Astrocyte (in vitro differentiated cells and primary cell): ENCODE measurements around the gene MAP3K6. TPM values are rescaled to one million over a fixed set of nuclear protein-coding genes. Genes with fewer than 3 reads are reported as not detected.
A peak's percentile ranks its signal among the peaks of the same experiment; 100 is the strongest.

ENCODE experiments used
- DNase-seq: peaks from one replicate; pipeline ENCODE4 v3.0.0-alpha.2; 2010; ENCODE audit warnings: low read depth
- FAIRE-seq: peaks from 2 replicates; lab custom pipeline; 2011; peaks lifted over from hg19 to GRCh38; lab: Jason Lieb, UNC
- H2AFZ ChIP-seq: 2 replicates; pipeline ENCODE4 v1.6.0; 2012; ENCODE audit warnings: low read depth, low read length, inconsistent platforms
- H3K27ac ChIP-seq: 2 replicates; pipeline ENCODE4 v1.5.1; 2011; ENCODE audit warnings: low read depth, low read length, inconsistent platforms
- H3K27me3 ChIP-seq: 2 replicates; pipeline ENCODE4 v1.6.0; 2011; ENCODE audit warnings: low read length, inconsistent platforms; ENCODE audit not compliant: insufficient read depth
- H3K36me3 ChIP-seq: 2 replicates; pipeline ENCODE4 v1.5.1; 2011; ENCODE audit warnings: low read length, inconsistent platforms; ENCODE audit not compliant: insufficient read depth
- H3K4me1 ChIP-seq: 2 replicates; pipeline ENCODE4 v1.5.1; 2011; ENCODE audit warnings: low read length, inconsistent platforms; ENCODE audit not compliant: insufficient read depth
- H3K4me2 ChIP-seq: 2 replicates; pipeline ENCODE4 v1.6.0; 2012; ENCODE audit warnings: low read length, inconsistent platforms
- H3K4me3 ChIP-seq: 2 replicates; pipeline ENCODE4 v1.5.1; 2011; ENCODE audit warnings: low read depth, mild to moderate bottlenecking, low read length, inconsistent platforms; ENCODE audit not compliant: insufficient read depth
- H3K79me2 ChIP-seq: 2 replicates; pipeline ENCODE4 v1.6.0; 2012; ENCODE audit warnings: mild to moderate bottlenecking, low read length, inconsistent platforms; ENCODE audit not compliant: insufficient read depth
- H3K9ac ChIP-seq: 2 replicates; pipeline ENCODE4 v1.6.0; 2012; ENCODE audit warnings: mild to moderate bottlenecking, low read length, inconsistent platforms
- H3K9me3 ChIP-seq: 2 replicates; pipeline ENCODE4 v1.5.1; 2012; ENCODE audit warnings: low read depth, mild to moderate bottlenecking, low read length, inconsistent platforms; ENCODE audit not compliant: insufficient read depth
- H4K20me1 ChIP-seq: 2 replicates; pipeline ENCODE4 v1.6.0; 2012; ENCODE audit warnings: low read length, inconsistent platforms; ENCODE audit not compliant: insufficient read depth
- H3K27ac Mint-ChIP-seq: one replicate; pipeline ENCODE4 v1.8.0; 2021; ENCODE audit warnings: mild to moderate bottlenecking, mixed read lengths; ENCODE audit not compliant: unreplicated experiment
- H3K27me3 Mint-ChIP-seq: one replicate; pipeline ENCODE4 v1.8.0; 2021; ENCODE audit warnings: low read depth, mixed read lengths; ENCODE audit not compliant: unreplicated experiment
- H3K36me3 Mint-ChIP-seq: one replicate; pipeline ENCODE4 v1.8.0; 2021; ENCODE audit warnings: low read depth, mixed read lengths; ENCODE audit not compliant: unreplicated experiment
- H3K4me1 Mint-ChIP-seq: one replicate; pipeline ENCODE4 v1.8.0; 2021; ENCODE audit warnings: low read depth, mixed read lengths; ENCODE audit not compliant: unreplicated experiment
- H3K4me3 Mint-ChIP-seq: one replicate; pipeline ENCODE4 v1.8.0; 2021; ENCODE audit warnings: mild to moderate bottlenecking, moderate library complexity, mixed read lengths; ENCODE audit not compliant: unreplicated experiment
- H3K9me3 Mint-ChIP-seq: one replicate; pipeline ENCODE4 v1.8.0; 2021; ENCODE audit warnings: mild to moderate bottlenecking, mixed read lengths; ENCODE audit not compliant: unreplicated experiment
- CTCF ChIP-seq: IDR thresholded peaks from 2 replicates; pipeline ENCODE4 v1.5.1; 2011; ENCODE audit warnings: low read depth, mild to moderate bottlenecking, inconsistent platforms, low read length, moderate library complexity; ENCODE audit not compliant: insufficient read depth
- EZH2 ChIP-seq: IDR thresholded peaks from 2 replicates; pipeline ENCODE4 v1.6.1; 2012; ENCODE audit warnings: mild to moderate bottlenecking, low read length, inconsistent platforms; ENCODE audit not compliant: insufficient read depth
- total RNA-seq: library from RNA; stranded (reverse); gene quantifications from 2 replicates; pipeline ENCODE4 v1.2.1, GENCODE V29; 2021

Gene MAP3K6
- total RNA-seq, 1 donor from 2014 or later = 16.8 TPM

DNA sequence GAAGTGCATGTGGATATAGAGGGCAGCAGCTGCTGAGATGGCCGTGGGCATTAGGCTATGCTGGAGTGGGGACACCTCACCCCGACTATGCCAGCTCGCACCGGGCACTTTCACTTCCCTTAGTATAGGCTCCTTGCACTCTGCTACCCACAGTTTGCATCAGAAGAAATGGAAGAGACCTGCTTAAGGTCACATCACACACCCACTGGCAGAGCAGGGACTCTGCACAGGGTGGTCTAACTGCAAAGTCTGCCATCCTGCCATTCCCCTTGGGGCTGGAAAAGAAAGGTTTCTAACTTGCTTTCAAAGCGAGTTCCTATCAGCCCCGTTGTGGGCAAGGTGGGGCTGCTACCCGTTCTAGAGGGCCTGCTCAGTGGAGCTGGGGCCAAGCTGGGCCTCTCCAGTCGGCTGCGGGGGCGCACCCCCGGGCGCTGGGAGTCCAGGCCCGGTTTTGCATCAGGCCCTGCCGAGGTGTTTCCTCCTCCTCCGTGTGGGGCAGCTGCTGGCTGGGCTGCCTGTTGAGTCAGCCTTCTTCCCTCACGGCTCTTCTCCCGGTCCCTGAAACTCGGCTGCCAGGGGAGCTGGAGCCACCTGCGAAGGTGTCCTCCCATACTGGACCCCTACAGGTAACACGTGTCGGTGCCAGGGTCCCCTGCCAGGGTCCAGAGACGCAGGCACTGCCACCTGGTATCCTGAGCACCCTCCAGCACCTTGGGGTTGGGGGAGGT is 25.1 kb downstream of the MAP3K6 start, which contains the start of gene SYTL1:
Gene SYTL1 (plus strand): TSS at position 498 of the 728 bp plus-strand sequence. CDS start 3,313 bp downstream, outside the sequence.
- Histone ChIP-seq H3K27ac (no peak within 1 kb of the TSS), H3K27me3 (no peaks in the 10 kb centered on the region), H3K79me2 (no peaks in the 10 kb centered on the region), H3K9ac (no peak within 1 kb of the TSS), H3K4me2 (peak within 1 kb of the TSS; percentile 64), H4K20me1 (no peaks in the 10 kb centered on the region), H3K9me3 (no peaks in the 10 kb centered on the region), H3K4me1 (peaks cover 16% of the 10 kb centered on the region), H3K36me3 (no peaks in the 10 kb centered on the region), H3K4me3 (peak within 1 kb of the TSS; percentile 3), H2AFZ (peak within 1 kb of the TSS; percentile 44)
- no peak for FAIRE-seq
- TF ChIP-seq CTCF = no peak
- Mint-ChIP-seq H3K4me3 (peak within 1 kb of the TSS; percentile 75), H3K4me1 (peaks cover 30% of the 10 kb centered on the region), H3K36me3 (peaks cover 5% of the 10 kb centered on the region), H3K27me3 (peaks cover 3% of the 10 kb centered on the region), H3K9me3 (no peaks in the 10 kb centered on the region), H3K27ac (peak within 1 kb of the TSS; percentile 62)
- DNase-seq = peak; percentile 53

GRCh38 chr1:27339213-27339612 is 27.5 kb downstream of the MAP3K6 start:
- FAIRE-seq (no peak), DNase-seq (no peak)
- H2AFZ ChIP-seq = no peak overlapping the region
- no peaks in the 10 kb centered on the region for H3K9me3 ChIP-seq
- Mint-ChIP-seq H3K27me3 (no peaks in the 10 kb centered on the region), H3K4me3 (no peak overlapping the region), H3K4me1 (peaks cover 30% of the 10 kb centered on the region), H3K36me3 (peaks cover 13% of the 10 kb centered on the region), H3K27ac (peak overlapping the region; percentile 4), H3K9me3 (no peaks in the 10 kb centered on the region)
- H4K20me1 ChIP-seq = no peaks in the 10 kb centered on the region
- no peak overlapping the region for H3K4me2 ChIP-seq
- peaks cover 5% of the 10 kb centered on the region for H3K36me3 ChIP-seq
- H3K27me3 ChIP-seq = no peaks in the 10 kb centered on the region
- H3K4me3 ChIP-seq = no peak overlapping the region
- H3K27ac ChIP-seq = no peak overlapping the region
- H3K9ac ChIP-seq = no peak overlapping the region
- no peaks in the 10 kb centered on the region for H3K79me2 ChIP-seq
- peaks cover 16% of the 10 kb centered on the region for H3K4me1 ChIP-seq
- TF ChIP-seq CTCF = no peak
- TF ChIP-seq EZH2 = no peak

GRCh38 chr1:27338751-27339150 is 28.0 kb downstream of the MAP3K6 start:
- Histone ChIP-seq H3K9ac (no peak overlapping the region), H3K4me3 (no peak overlapping the region), H3K79me2 (no peaks in the 10 kb centered on the region), H3K27me3 (no peaks in the 10 kb centered on the region), H3K27ac (no peak overlapping the region), H2AFZ (no peak overlapping the region), H3K36me3 (peaks cover 5% of the 10 kb centered on the region), H3K9me3 (no peaks in the 10 kb centered on the region), H3K4me1 (peaks cover 16% of the 10 kb centered on the region), H3K4me2 (no peak overlapping the region), H4K20me1 (no peaks in the 10 kb centered on the region)
- TF ChIP-seq CTCF (no peak), EZH2 (no peak)
- H3K27me3 Mint-ChIP-seq = no peaks in the 10 kb centered on the region
- H3K9me3 Mint-ChIP-seq = no peaks in the 10 kb centered on the region
- peaks cover 13% of the 10 kb centered on the region for H3K36me3 Mint-ChIP-seq
- no peak overlapping the region for H3K27ac Mint-ChIP-seq
- H3K4me1 Mint-ChIP-seq = peaks cover 30% of the 10 kb centered on the region
- DNase-seq = no peak
- no peak for FAIRE-seq
- peak overlapping the region; percentile 23 for H3K4me3 Mint-ChIP-seq
